Heart left ventricle (tissue), 16 donors: ENCODE results near the gene PLCB1. TPM values are rescaled to one million over a fixed set of nuclear protein-coding genes. Genes with fewer than 3 reads are reported as not detected.

Experiments
- ATAC-seq, 4 donors: fragments of 200-7000 bp; cut with Tn5 transposase; one replicate each; pipeline ENCODE4 v1.9.1; 2020 to 2022; ENCODE audit warnings: moderate library complexity in 4 of 4, mild to moderate bottlenecking in 3 of 4, moderate number of reproducible peaks in 1 of 4
- DNase-seq, 5 donors: peaks; one replicate each; pipeline ENCODE4 v3.0.0-alpha.2; 2020
- H3K27ac ChIP-seq, 12 donors: fragments of 200-600 bp; sonication (generic) in 4 of 12; one replicate each; pipeline versions ENCODE4 v1.5.0 to v1.8.0; 2016 to 2022; ENCODE audit warnings: mild to moderate bottlenecking in 2 of 12
- H3K27me3 ChIP-seq, 9 donors: fragments of 200-600 bp; sonication (generic) in 2 of 9; one replicate each; pipeline versions ENCODE4 v1.5.1 to v1.8.0; 2016 to 2022; ENCODE audit warnings: mild to moderate bottlenecking in 3 of 9
- H3K36me3 ChIP-seq, 9 donors: fragments of 200-600 bp; sonication (generic) in 2 of 9; one replicate each; pipeline versions ENCODE4 v1.5.0 to v1.8.0; 2018 to 2022; ENCODE audit warnings: mild to moderate bottlenecking in 2 of 9
- H3K4me1 ChIP-seq, 12 donors: fragments of 200-600 bp; sonication (generic) in 4 of 12; one replicate each; pipeline versions ENCODE4 v1.5.0 to v1.8.0; 2016 to 2022; ENCODE audit warnings: mild to moderate bottlenecking in 3 of 12
- H3K4me3 ChIP-seq, 12 donors: fragments of 200-600 bp; sonication (generic) in 4 of 12; one replicate each; pipeline versions ENCODE4 v1.5.0 to v1.8.0; 2017 to 2022; ENCODE audit warnings: mild to moderate bottlenecking in 9 of 12, moderate library complexity in 4 of 12
- H3K9me3 ChIP-seq, 12 donors: fragments of 200-600 bp; sonication (generic) in 4 of 12; one replicate each; pipeline versions ENCODE4 v1.5.0 to v1.8.0; 2016 to 2022; ENCODE audit warnings: mild to moderate bottlenecking in 1 of 12
- CTCF ChIP-seq, 12 donors: fragments of 200-600 bp; sonication (generic) in 4 of 12; IDR thresholded peaks; one replicate each; pipeline versions ENCODE4 v1.5.0 to v1.8.0; 2018 to 2022; ENCODE audit warnings: antibody characterized with exemption in 12 of 12, mild to moderate bottlenecking in 5 of 12
- POLR2A ChIP-seq, 2 donors: fragments of 450-650 bp; IDR thresholded peaks; one replicate each; pipeline ENCODE4 v1.6.1; 2017; ENCODE audit warnings: antibody characterized with exemption in 2 of 2, mild to moderate bottlenecking in 2 of 2, moderate library complexity in 2 of 2
- WGBS, 4 donors: extraction: QIAGEN DNeasy Blood & Tissue Kit in 2 of 4; methylation state at CpG; one replicate each; pipeline versions ENCODE4 v1.1.5 to v1.1.7; 2013 to 2018; 5-methylcytosine and 5-hydroxymethylcytosine counted together
- intact Hi-C, 10 donors: fragments of 100-400 bp; cut with DNase I; formaldehyde crosslinking; loops; one replicate each; pipeline versions ENCODE4 v1.11.1 to v1.14.2; 2022
- polyA plus RNA-seq, 2 donors: library from polyadenylated mRNA; stranded (reverse); fragments of 200-250 nt; gene quantifications; one replicate each; pipeline ENCODE4 v1.2.3, GENCODE V29; 2013
- total RNA-seq, 9 donors: library from RNA; depleted of rRNA in 2 of 9; stranded (reverse); fragments of >200 nt in 2 of 9; fragmentation: NEBNext Ultra II Directional in 3 of 9; extraction: Animal tissue kit (Norgen Biotek cat#: 25700) in 3 of 9; gene quantifications; one replicate each; pipeline versions ENCODE4 v1.1.0 to v1.2.4, GENCODE V29; 2016 to 2023
- donor health status: ischemic (EF 13 %, LVEDD 7.1; RV severe dilation, severe dysfunction).
- donor health status: healthy with polysubstance abuse.
- donor health status: DM: no; HTN: yes; CAD: no.
- donor health status: DM: no; HTN: no; CAD: no.
- donor health status: ischemic (EF 25% LVEDD 6.9; RV normal size, moderate dysfunction).
- donor health status: ischemic (EF 25% LVEDD 5.7; RV mildly dilated, moderate dysfunction).
- donor health status: healthy.
- donor health status: DM: yes; HTN: yes; CAD: no.
- donor health status: ischemic (EF 35%, LVEDD 5.7; RV mildly dilated, moderate dysfunction).
- donor health status: nonischemic (EF 11% LVEDD 7.7; RV severe dilation, severe dysfunction).
- donor health status: DM: yes; HTN: yes; CAD: no.
- donor health status: PGD.
- donor health status: ischemic (EF 29% LVEDD 5.4; RV normal size, mild dysfunction).
- donor health status: nonischemic (EF 23%, LVEDD 6.1; RV moderate dilation, normal function).

Gene PLCB1
- total and polyA plus RNA-seq, 11 donors, result 2.5 to 12.1 (median 7.4) TPM

- intact Hi-C loops, result no loop called here
- Histone ChIP-seq H3K27me3 (no peaks in the 10 kb centered on the region), H3K4me3 (no peak overlapping the region), H3K36me3 (no peaks in the 10 kb centered on the region), H3K9me3 (no peaks in the 10 kb centered on the region), H3K4me1 (peaks cover 0 to 13% (median 0%) of the 10 kb centered on the region in 12 donors), H3K27ac (no peak overlapping the region)
- ATAC-seq (no peak), DNase-seq (no peak)
- TF ChIP-seq CTCF (IDR thresholded peaks at IDR 0.05), result no peak
- 80 to 93% (median 88%) methylated on average over 3 of the region's 3 CpGs for WGBS, 4 donors
Observed at GRCh38 chr20:8326191-8326590, 194.1 kb downstream of the PLCB1 start.

DNA sequence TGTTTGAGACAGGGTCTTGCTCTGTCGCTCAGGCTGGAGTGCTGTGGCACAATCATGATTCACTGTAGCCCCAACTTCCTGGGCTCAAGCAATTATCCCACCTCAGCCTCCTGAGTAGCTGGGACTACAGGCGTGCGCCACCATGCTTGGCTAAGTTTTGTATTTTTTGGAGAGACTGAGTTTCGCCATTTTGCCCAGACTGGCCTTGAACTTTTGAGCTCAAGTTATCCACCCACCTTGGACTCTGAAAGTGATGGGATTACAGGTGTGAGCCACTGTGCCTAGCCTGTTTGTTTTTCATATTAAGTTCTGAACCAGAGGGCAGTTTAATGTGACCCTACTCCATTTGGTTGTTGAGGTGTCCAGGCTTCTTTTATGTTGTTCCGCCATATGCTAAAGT is 194.8 kb downstream of the PLCB1 start:
- intact Hi-C loops, result no loop called here
- WGBS, 4 donors, result 98 to 99% (median 99%) methylated on average over 5 of the region's 5 CpGs
- no peak for ATAC-seq
- H3K27me3 ChIP-seq, result no peaks in the 10 kb centered on the region
- H3K36me3 ChIP-seq, result no peaks in the 10 kb centered on the region
- H3K4me3 ChIP-seq, result no peak overlapping the region
- no peak overlapping the region for H3K27ac ChIP-seq
- TF ChIP-seq CTCF (IDR thresholded peaks at IDR 0.05) (no peak), POLR2A (IDR thresholded peaks at IDR 0.05) (no peak)
- peaks cover 0 to 13% (median 0%) of the 10 kb centered on the region in 12 donors for H3K4me1 ChIP-seq
- H3K9me3 ChIP-seq, result no peaks in the 10 kb centered on the region
- no peak for DNase-seq

GRCh38 chr20:8328189-8328588 is 196.1 kb downstream of the PLCB1 start:
- Histone ChIP-seq H3K27ac (no peak overlapping the region), H3K4me1 (peaks cover 0 to 7% (median 0%) of the 10 kb centered on the region in 12 donors), H3K4me3 (no peak overlapping the region), H3K36me3 (no peaks in the 10 kb centered on the region), H3K27me3 (no peaks in the 10 kb centered on the region), H3K9me3 (no peaks in the 10 kb centered on the region)
- no peak for DNase-seq
- intact Hi-C loops, result no loop called here
- no peak for ATAC-seq
- 89 to 95% (median 93%) methylated on average over 1 of the region's 1 CpG for WGBS, 4 donors
- no peak for TF ChIP-seq CTCF (IDR thresholded peaks at IDR 0.05)
- TF ChIP-seq POLR2A (IDR thresholded peaks at IDR 0.05), result no peak

DNA sequence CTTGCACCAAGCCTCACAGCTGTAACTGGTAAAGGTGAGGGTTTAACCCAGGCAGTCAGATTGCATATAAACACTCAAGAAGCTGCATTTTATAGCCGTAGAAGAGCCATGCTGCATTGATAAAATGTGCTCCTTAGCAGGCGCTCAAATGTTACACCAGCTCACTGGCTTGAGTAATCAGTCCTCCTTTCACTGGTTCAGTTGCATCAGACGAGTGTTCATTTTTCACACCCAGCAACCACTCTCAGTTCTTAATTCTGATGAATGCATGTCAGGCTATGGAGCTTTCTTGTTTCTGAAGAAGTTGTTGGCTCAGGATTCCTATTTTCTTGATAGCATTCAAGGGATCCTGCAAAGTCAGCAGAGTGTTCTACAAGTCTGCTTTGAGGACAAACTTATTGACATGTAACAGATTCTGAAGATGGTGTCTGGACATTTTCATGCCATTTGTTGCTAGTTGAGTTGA is 198.3 kb downstream of the PLCB1 start:
- Histone ChIP-seq H3K27ac (no peak overlapping the region), H3K4me3 (no peak overlapping the region), H3K9me3 (no peaks in the 10 kb centered on the region), H3K27me3 (no peaks in the 10 kb centered on the region), H3K4me1 (peaks cover 0 to 7% (median 0%) of the 10 kb centered on the region in 12 donors), H3K36me3 (no peaks in the 10 kb centered on the region)
- no peak for TF ChIP-seq POLR2A (IDR thresholded peaks at IDR 0.05)
- no peak for TF ChIP-seq CTCF (IDR thresholded peaks at IDR 0.05)
- ATAC-seq (no peak), DNase-seq (no peak)
- WGBS, 4 donors, result 62 to 78% (median 76%) methylated on average over 3 of the region's 3 CpGs
- intact Hi-C loops, result no loop called here
